MG63 (cell line): ENCODE measurements around the gene FGFBP3. TPM values are rescaled to one million over a fixed set of nuclear protein-coding genes. Genes with fewer than 3 reads are reported as not detected.
"Not testable (repeated sequence)": the region's sequence is repeated elsewhere in the genome, so short reads cannot be mapped to it uniquely, and the experiment has no call there.

Experiments used
- DNase-seq: peaks from one replicate; pipeline ENCODE4 v3.0.0-alpha.2; 2020
- H3K27me3 ChIP-seq: fragments of 250-450 bp; sonication (Bioruptor Pico); 2 replicates; pipeline ENCODE4 v1.5.1; 2020; ENCODE audit warnings: mild to moderate bottlenecking, moderate library complexity
- H3K36me3 ChIP-seq: fragments of 250-450 bp; sonication (Bioruptor Pico); 2 replicates; pipeline ENCODE4 v1.5.1; 2020; ENCODE audit warnings: mild to moderate bottlenecking, moderate library complexity
- H3K4me3 ChIP-seq: fragments of 250-450 bp; sonication (Bioruptor Pico); 2 replicates; pipeline ENCODE4 v1.5.1; 2020; ENCODE audit warnings: mild to moderate bottlenecking, moderate library complexity
- H3K9me3 ChIP-seq: fragments of 250-450 bp; sonication (Bioruptor Pico); 2 replicates; pipeline ENCODE4 v1.5.1; 2020; ENCODE audit warnings: mild to moderate bottlenecking, moderate library complexity
- total RNA-seq: library from RNA; depleted of rRNA; stranded (reverse); fragments of >200 nt; shearing (Covaris generic); gene quantifications from 2 replicates; pipeline ENCODE4 v1.2.3, GENCODE V29; 2014; ENCODE audit warnings: low replicate concordance

FGFBP3 gene
- total RNA-seq, 1 experiment from 2014 or later = not detected

GRCh38 chr10:91910467-91910866 is 1.2 kb upstream of the FGFBP3 start:
- DNase-seq = no peak
- no peak overlapping the region for H3K4me3 ChIP-seq
- H3K36me3 ChIP-seq = no peaks in the 10 kb centered on the region
- H3K9me3 ChIP-seq = no peaks in the 10 kb centered on the region
- no peaks in the 10 kb centered on the region; the same call in 1 of the 2 replicates for H3K27me3 ChIP-seq

- DNase-seq = peak; percentile 67
- no peaks in the 10 kb centered on the region for H3K9me3 ChIP-seq
- H3K27me3 ChIP-seq = no peaks in the 10 kb centered on the region
- H3K36me3 ChIP-seq = no peaks in the 10 kb centered on the region
- peak overlapping the region; percentile 68 for H3K4me3 ChIP-seq
Measured at GRCh38 chr10:91908337-91909116, 759 bp downstream of the FGFBP3 start.

- DNase-seq = no peak
- Histone ChIP-seq H3K27me3 (no peaks in the 10 kb centered on the region), H3K9me3 (no peaks in the 10 kb centered on the region), H3K36me3 (no peaks in the 10 kb centered on the region), H3K4me3 (peak overlapping the region; percentile 68)
Measured at GRCh38 chr10:91907914-91908336, 1.4 kb downstream of the FGFBP3 start.

GRCh38 chr10:91907033-91907594 is 2.2 kb downstream of the FGFBP3 start:
- Histone ChIP-seq H3K27me3 (no peaks in the 10 kb centered on the region), H3K36me3 (no peaks in the 10 kb centered on the region), H3K9me3 (no peaks in the 10 kb centered on the region), H3K4me3 (no peak overlapping the region)
- DNase-seq = no peak

GRCh38 chr10:91901784-91902677 is 7.3 kb downstream of the FGFBP3 start:
- Histone ChIP-seq H3K36me3 (no peaks in the 10 kb centered on the region), H3K27me3 (no peaks in the 10 kb centered on the region), H3K4me3 (no peak overlapping the region), H3K9me3 (no peaks in the 10 kb centered on the region)
- DNase-seq = peak; percentile 79

GRCh38 chr10:91897421-91897820 is 11.9 kb downstream of the FGFBP3 start:
- Histone ChIP-seq H3K36me3 (no peaks in the 10 kb centered on the region), H3K9me3 (no peaks in the 10 kb centered on the region), H3K4me3 (no peak overlapping the region), H3K27me3 (no peaks in the 10 kb centered on the region)
- no peak for DNase-seq

GRCh38 chr10:91896212-91896756 is 13.0 kb downstream of the FGFBP3 start:
- H3K9me3 ChIP-seq = no peaks in the 10 kb centered on the region
- no peak overlapping the region for H3K4me3 ChIP-seq
- H3K36me3 ChIP-seq = no peaks in the 10 kb centered on the region
- no peak for DNase-seq
- H3K27me3 ChIP-seq = no peaks in the 10 kb centered on the region

GRCh38 chr10:91894261-91894685 is 15.0 kb downstream of the FGFBP3 start:
- not testable (repeated sequence) for H3K36me3 ChIP-seq, H3K4me3 ChIP-seq, DNase-seq, H3K27me3 ChIP-seq, H3K9me3 ChIP-seq

GRCh38 chr10:91893051-91893450 is 16.2 kb downstream of the FGFBP3 start:
- H3K4me3 ChIP-seq = no peak overlapping the region
- H3K9me3 ChIP-seq = no peaks in the 10 kb centered on the region
- DNase-seq = no peak
- no peaks in the 10 kb centered on the region for H3K36me3 ChIP-seq
- H3K27me3 ChIP-seq = no peaks in the 10 kb centered on the region

GRCh38 chr10:91891125-91892001 is 17.9 kb downstream of the FGFBP3 start:
- Histone ChIP-seq H3K36me3 (no peaks in the 10 kb centered on the region), H3K27me3 (no peaks in the 10 kb centered on the region), H3K9me3 (no peaks in the 10 kb centered on the region), H3K4me3 (no peak overlapping the region)
- peak; percentile 59 for DNase-seq

- Histone ChIP-seq H3K27me3 (no peaks in the 10 kb centered on the region), H3K36me3 (no peaks in the 10 kb centered on the region), H3K4me3 (peak overlapping the region; percentile 32), H3K9me3 (no peaks in the 10 kb centered on the region)
- DNase-seq = peak; percentile 28
Measured at GRCh38 chr10:91887272-91888076, 21.8 kb downstream of the FGFBP3 start.

- H3K27me3 ChIP-seq = no peaks in the 10 kb centered on the region
- H3K36me3 ChIP-seq = no peaks in the 10 kb centered on the region
- H3K4me3 ChIP-seq = peak overlapping the region; percentile 32
- no peaks in the 10 kb centered on the region for H3K9me3 ChIP-seq
- DNase-seq = no peak
Measured at GRCh38 chr10:91886954-91887271, 22.4 kb downstream of the FGFBP3 start.

- Histone ChIP-seq H3K4me3 (no peak overlapping the region), H3K36me3 (no peaks in the 10 kb centered on the region), H3K27me3 (no peaks in the 10 kb centered on the region), H3K9me3 (no peaks in the 10 kb centered on the region)
- no peak for DNase-seq
Measured at GRCh38 chr10:91885362-91886079, 23.8 kb downstream of the FGFBP3 start.

GRCh38 chr10:91884536-91884935 is 24.8 kb downstream of the FGFBP3 start:
- H3K36me3 ChIP-seq = no peaks in the 10 kb centered on the region
- no peaks in the 10 kb centered on the region for H3K9me3 ChIP-seq
- no peak for DNase-seq
- H3K27me3 ChIP-seq = no peaks in the 10 kb centered on the region
- no peak overlapping the region for H3K4me3 ChIP-seq
